GM12878 (cell line): ENCODE data around the gene MEF2C. TPM values are rescaled to one million over a fixed set of nuclear protein-coding genes. Genes with fewer than 3 reads are reported as not detected.

ENCODE experiments used
- CEBPZ ChIP-seq: fragments of 150-350 bp; IDR thresholded peaks from 2 replicates; pipeline ENCODE4 v1.6.1; 2016; ENCODE audit warnings: low read depth, low read length
- ESRRA ChIP-seq: IDR thresholded peaks from 2 replicates; pipeline ENCODE4 v1.6.1; 2012; ENCODE audit warnings: mild to moderate bottlenecking, low read length, improper control_type of control experiment
- HSF1 ChIP-seq: fragments of 150-350 bp; IDR thresholded peaks from 2 replicates; pipeline ENCODE4 v1.6.1; 2014; ENCODE audit warnings: mild to moderate bottlenecking, low read depth, low read length
- MTA3 ChIP-seq: IDR thresholded peaks from 2 replicates; pipeline ENCODE4 v1.6.1; 2012; ENCODE audit warnings: low read length, inconsistent platforms, borderline replicate concordance
- polyA plus RNA-seq, 11 experiments: library from polyadenylated mRNA; depleted of rRNA in 4 of 11; unstranded in 6 of 11; stranded (reverse) in 5 of 11; fragments of >200 nt; fragmentation: Nextera tagmentation in 4 of 11; fragmentation: Illumina TruSeq in 1 of 11; extraction: Ambion mirVana in 4 of 11; extraction: Trizol in 1 of 11; gene quantifications; 1 replicate in 1 of 11; 2 replicates in 10 of 11; pipeline versions ENCODE4 v1.2.1 to v1.2.3, GENCODE V29; 2011 to 2016; ENCODE audit warnings: inconsistent platforms in 2 of 11, missing spikeins in 2 of 11, low read depth in 1 of 11
- total RNA-seq, 4 experiments: library from RNA; depleted of rRNA in 3 of 4; stranded (reverse); fragments of >200 nt in 3 of 4; fragmentation: Illumina TruSeq in 1 of 4; extraction: Trizol in 1 of 4; gene quantifications; 2 replicates each; pipeline versions ENCODE4 v1.2.1 to v1.2.3, GENCODE V29; 2013 to 2021
- TF ChIP-seq, protein P1 (sequence below): fragments of 450-650 bp; formaldehyde crosslinking; IDR thresholded peaks from 2 replicates; pipeline ENCODE4 v1.4.0; 2022; ENCODE audit warnings: mild to moderate bottlenecking, moderate library complexity

MEF2C gene
- total and polyA plus RNA-seq, 10 of the 15 experiments (the other 5 are each of a cell fraction or from before 2014, with no cell fraction given), result 104 to 225 (median 180) TPM

- TF ChIP-seq ESRRA, result no peak
- TF ChIP-seq HSF1, result no peak
- TF ChIP-seq MTA3, result no peak
- TF ChIP-seq, protein P1, sequence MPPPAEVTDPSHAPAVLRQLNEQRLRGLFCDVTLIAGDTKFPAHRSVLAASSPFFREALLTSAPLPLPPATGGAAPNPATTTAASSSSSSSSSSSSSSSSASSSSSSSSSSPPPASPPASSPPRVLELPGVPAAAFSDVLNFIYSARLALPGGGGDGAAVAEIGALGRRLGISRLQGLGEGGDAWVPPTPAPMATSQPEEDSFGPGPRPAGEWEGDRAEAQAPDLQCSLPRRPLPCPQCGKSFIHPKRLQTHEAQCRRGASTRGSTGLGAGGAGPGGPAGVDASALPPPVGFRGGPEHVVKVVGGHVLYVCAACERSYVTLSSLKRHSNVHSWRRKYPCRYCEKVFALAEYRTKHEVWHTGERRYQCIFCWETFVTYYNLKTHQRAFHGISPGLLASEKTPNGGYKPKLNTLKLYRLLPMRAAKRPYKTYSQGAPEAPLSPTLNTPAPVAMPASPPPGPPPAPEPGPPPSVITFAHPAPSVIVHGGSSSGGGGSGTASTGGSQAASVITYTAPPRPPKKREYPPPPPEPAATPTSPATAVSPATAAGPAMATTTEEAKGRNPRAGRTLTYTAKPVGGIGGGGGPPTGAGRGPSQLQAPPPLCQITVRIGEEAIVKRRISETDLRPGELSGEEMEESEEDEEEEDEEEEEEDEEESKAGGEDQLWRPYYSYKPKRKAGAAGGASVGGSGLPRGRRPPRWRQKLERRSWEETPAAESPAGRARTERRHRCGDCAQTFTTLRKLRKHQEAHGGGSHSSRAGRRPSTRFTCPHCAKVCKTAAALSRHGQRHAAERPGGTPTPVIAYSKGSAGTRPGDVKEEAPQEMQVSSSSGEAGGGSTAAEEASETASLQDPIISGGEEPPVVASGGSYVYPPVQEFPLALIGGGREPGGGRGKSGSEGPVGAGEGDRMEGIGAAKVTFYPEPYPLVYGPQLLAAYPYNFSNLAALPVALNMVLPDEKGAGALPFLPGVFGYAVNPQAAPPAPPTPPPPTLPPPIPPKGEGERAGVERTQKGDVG (CRISPR knock-in tag), result no peak
- TF ChIP-seq CEBPZ, result no peak
These were observed 102.2 kb downstream of the MEF2C start (continued) for GRCh38 chr5:88780736-88781135.
